Amniotic epithelial cell (primary cell): ENCODE data around the gene BRME1.

ENCODE experiments used
- DNase-seq: peaks from one replicate; pipeline ENCODE4 v3.0.0-alpha.2; 2010; ENCODE audit warnings: low read depth

The BRME1 gene

DNA sequence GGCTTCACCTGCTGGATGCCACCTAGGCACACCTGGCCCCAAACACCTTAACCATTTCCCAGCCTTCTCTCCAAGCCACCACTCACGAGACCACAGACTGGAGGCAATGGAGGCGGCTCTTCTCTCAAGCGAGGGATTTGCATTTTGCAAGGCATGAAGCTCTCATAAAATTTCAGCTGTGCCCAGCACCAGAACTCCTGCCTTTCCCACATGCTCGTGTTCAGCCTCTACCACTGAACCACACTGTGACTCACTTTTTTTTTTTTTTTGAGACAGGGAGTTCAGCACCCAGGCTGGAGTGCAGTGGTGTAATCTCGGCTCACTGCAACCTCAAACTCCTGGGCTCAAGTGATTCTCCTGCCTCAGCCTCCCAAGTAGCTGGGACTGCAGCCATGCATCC lies 18.4 kb downstream of the BRME1 start:
- peak; percentile 75 for DNase-seq

DNA sequence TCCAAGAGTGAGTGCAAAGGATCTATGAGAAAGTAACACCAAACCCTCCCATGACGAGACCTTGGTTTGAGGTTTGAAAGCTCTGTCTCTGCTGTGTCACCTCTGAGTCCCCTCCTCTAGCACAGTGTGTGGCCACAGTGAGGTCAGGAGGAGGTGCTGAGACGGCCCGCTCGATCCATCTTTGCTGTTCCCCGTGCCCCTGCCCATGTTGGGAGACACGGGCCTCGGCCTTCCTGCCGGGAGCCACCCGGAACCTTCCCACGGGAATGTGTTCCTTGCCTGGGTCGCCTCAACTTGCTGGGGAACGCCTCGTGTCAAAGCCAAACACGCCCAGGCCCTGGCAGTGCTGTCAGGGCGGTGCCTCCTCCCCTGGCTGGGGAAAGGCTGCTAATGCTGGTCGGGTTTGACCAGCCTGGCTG lies 18.9 kb downstream of the BRME1 start:
- DNase-seq: no peak

DNA sequence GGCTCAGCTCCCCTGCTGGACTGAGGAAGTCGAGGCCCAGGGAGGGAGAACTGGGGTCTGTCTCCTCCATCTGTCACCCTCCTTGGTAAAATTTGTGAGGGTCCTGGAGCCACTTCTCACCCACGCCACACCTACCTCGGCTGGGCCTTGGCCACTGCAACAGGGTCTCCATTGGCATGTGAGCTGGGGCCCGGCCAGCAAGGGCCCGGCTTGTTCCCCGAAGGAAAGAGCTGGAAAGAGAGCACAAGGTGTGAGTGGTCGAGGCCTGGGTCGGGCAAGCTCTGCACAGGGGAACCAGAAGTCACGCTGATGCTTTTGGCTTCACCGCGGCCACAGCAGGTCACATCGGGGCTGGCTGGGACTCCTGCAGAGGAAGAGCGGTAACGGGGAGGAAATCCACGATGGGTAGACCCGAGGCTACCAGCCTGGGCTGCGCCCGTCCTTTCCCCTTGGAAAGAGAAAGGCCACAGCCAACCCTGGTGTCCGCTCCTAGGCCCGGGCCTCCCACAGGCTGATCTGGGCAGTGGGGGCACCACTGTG lies 20.0 kb downstream of the BRME1 start:
- DNase-seq: no peak

DNA sequence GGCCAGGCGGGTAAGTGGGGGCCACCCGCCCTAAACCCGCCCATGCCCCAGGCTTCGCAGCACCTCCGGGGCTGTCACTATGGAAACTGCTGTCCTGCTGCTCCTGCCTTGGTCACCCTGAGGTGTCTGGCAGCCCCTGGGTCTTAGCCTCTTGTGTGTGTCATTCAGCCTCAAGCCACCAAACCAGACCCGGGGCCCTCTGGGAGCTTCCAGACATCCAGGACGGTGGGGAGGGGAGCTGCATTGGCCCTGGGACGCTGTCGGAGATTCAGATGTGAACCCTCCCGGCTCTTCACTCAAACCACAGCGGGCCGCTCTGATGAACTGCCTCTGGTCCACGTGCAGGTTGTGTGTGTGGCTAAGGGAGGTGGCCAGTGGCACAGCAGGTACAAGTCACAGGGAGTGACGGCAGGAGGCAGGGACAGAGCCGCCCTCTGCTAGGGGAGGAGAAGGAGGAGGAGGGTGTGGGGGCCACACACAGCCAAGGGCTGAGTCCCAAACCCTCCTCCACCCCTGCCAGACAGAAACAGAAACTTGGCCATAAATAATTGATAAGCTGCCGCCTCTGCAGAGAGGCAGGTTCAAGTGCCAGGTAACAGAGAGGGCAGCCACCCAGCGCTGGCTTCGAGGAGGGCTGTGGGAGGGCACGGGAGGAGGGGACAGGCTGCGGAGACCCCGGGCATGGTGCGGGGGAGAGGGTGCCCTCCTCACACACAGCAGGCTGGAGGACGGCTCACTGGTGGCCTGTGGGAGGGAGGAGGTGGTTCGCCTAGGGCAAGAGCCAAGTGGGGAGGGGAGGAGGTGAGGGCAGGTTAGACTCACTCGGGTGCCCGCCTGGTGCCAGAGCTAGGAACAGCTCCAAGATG lies 21.0 kb downstream of the BRME1 start:
- DNase-seq: no peak

DNA sequence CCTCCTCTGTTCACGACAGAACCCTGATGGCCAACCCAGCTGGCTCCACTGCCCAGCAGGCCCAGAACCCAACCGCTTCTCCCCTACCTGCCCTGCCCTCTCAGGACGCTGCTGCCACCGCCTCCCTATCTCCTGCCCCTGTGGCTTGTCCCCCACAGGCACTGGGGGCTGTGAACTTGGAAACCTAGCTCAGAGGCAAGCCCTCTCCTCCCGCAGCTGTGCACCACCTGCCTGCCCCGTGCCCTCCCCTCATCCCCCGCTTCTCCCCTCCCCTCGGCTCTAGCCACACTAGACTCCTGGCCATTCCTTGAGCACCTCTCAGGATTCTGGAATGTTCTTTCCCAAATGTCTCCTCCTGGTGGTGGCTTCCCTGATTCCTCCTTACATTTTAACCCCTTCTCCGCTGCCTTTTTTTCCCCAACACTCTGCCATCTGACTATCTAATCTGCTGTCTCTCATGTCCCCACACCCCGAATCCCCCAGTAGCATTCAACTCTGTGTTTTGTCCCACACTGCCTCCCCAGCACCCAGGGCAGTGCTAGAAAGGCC lies 22.3 kb downstream of the BRME1 start:
- no peak for DNase-seq

DNA sequence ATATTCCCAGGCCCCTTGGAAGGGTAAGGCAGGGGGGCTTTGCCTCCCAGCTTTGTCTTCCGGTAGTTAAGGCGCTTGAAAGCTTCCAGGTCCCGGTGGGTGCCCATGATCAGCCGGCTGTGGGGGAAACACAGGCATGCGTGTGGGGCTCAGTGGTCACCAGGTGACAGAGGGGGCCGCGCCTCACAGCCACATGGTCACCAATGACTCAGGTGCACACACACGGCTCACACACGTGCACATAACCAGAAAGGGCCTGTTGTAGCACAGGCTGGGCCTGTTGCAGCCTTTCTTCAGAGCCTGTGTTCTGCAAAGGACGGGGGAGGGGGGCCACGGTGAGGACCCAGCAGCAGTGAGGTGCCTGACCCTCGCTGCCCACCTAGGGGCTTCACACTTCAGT lies 23.1 kb downstream of the BRME1 start:
- DNase-seq: no peak

DNA sequence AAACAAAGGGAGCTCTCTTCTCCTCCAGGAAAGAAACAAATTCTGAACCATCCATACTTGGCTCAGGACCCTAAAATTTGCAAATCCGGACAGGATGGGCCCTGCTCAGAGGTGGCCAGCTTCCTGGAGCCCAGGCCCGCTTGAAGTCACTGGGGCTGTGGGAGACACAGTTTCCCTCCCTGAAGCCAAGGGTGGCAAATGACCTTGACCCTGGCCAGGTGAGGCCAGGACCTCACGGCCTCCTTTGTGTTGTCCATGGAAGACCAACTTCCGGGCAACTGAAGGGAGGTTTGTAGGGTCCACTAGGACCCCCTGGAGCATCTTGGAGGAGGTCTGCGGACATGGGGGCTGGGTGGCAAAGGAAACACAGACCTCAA lies 23.5 kb downstream of the BRME1 start:
- no peak for DNase-seq

DNA sequence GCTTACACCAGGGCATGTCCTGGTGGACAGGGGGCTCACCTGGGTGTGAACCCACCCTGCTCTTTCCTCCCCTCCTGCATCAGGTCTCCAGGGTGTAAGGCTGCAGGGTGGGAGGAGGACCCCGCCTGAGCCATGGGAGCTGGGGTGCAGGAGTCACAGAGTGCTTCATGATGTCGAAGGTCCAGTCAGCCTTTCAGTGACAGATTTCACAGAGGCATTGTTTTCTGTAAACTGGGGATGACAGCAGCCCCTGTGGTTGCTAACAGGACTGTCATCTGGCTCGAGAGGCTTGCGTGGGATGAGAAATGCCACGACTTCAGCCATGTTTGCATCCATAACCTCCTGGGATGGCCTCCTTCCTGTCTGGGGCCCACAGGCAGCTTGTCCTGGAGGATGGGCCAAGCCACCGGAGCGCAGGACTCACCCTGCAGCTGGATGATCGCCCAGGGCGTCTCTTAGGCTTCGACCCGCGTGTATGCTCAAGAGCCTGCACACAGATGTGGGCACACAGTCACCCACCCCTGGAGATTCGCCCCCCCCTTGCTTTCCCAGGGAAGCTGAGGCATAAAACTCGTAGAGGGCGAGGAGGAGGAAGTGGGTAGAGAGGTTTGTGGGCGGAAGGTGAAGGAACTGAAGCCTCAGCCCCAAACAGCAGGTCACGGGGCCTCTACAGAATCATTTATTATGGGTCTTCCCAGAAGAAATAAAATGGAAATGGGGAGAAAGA lies 24.1 kb downstream of the BRME1 start:
- no peak for DNase-seq

DNA sequence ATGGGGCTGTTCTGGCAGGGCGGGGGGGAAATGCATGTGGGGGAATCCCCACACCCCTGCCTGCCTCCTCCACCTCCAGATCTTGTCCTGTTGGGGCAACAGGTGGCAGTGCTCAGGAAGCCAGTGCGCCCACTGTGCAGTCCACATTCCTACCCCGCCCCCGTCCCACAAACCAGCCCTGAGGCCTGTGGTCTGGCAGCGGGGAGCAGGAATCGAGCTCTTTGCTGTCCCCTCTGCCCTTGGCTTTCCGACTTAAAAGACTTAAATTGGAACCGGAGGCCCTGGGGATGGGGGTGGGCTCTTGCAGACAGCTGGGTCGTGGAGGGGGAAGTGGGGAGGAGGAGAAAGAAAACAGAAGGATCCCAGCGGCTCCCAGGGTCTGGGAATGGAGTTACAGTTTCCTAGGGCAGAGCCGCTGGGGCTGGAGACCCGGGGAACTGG lies 24.6 kb downstream of the BRME1 start:
- no peak for DNase-seq

DNA sequence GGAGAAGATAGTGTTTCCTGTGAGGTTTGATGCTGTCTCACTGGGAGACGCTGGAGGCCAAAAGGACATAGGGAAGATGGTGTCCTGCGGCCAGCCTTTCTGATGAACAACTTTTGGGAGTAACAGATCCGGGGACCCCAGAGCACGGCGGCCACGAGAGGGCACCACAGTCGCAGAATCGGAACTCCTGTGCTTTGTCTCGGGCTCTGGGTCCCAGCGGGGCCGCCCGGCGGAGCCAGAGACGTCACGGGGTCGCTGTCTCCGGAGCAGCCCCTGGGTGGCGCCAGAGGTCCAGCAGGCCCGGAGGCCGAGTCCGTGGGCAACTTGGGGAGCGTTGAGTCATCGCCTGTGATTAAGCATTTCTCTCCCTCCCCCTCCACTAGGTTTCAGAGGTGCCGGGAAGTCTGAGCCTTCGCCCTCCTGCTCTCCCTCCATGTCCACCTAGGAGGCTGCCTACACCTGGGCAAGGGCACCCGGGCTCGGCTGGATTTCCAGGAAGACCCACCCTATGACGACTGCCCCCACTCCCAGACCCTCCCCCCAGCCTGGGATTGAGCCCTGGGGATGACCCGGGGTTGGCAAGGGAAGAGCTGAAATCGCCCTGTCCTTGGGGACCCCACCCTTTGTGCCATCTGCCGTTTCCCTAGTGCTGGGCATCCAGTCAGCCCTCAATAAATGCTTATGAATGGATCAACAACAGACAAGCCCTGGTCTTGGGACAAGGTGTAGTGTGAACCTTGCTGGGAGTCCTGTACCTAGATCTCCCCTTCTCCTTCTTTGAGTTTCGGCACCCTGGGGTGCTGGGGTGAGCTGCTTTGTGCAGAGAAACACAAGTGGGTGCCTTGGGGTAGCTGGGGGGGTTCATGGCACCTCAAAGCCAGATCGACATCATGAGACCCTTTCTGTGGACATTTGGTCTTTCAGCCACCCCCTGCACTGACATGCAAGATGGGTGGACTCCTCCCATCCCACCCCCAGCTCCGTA lies 25.6 kb downstream of the BRME1 start:
- peak; percentile 90 for DNase-seq

DNA sequence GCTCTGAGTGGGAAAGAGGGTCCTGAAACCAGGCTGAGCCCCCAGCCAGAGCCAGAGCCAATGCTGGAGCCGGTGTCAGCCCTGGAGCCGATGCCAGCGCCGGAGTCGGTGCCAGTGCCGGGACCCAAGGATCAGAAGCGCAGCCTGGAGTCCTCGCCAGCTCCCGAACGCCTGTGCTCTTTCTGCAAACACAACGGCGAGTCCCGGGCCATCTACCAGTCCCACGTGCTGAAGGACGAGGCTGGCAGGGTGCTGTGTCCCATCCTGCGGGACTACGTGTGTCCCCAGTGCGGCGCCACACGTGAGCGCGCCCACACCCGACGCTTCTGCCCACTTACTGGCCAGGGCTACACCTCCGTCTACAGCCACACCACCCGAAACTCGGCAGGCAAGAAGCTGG lies 28.6 kb downstream of the BRME1 start:
- DNase-seq: no peak

DNA sequence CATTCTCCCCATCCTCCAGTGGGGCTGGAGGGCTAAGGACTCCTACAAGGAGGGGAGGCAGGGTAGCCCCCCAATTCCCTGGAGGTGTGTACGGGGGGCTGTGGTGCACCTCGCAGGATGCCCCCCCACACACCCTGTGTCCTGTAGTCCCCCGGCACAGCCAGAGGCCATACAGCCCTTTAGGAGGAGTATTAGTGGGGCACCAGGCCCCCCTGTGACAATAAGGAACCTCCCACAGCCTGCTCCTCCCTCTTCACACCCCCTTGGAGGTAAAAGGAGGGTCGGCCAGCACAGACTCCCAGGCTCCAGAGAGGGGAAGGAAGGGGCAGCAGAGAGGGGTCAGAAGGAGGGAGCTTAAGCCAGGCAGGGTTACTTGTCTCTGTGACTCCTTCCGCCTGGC lies 29.1 kb downstream of the BRME1 start, which contains the start of gene NANOS3:
Gene NANOS3, plus strand, starts transcription at position 301 of the 400 bp plus-strand sequence. CDS start 115 bp downstream, outside the sequence.
- no peak for DNase-seq

DNA sequence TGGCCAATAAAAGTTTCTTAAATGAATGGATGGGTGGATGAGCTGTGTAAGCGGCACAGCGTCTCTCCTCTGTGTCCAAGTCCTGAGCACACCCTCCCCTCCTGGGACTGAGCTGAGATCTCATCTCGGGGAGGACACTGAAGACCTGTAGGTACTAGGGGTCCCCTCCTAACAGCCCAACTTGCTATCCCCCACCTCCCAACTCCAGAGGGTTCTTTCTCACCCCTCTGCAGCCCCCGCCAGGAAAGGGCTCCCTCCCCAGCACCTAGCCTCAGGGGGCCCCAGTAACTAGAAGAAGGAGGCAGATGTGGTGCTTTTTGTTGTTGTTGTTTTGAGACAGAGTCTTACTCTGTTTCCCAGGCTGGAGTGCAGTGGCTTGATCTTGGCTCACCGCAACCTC lies 30.1 kb downstream of the BRME1 start:
- no peak for DNase-seq

DNA sequence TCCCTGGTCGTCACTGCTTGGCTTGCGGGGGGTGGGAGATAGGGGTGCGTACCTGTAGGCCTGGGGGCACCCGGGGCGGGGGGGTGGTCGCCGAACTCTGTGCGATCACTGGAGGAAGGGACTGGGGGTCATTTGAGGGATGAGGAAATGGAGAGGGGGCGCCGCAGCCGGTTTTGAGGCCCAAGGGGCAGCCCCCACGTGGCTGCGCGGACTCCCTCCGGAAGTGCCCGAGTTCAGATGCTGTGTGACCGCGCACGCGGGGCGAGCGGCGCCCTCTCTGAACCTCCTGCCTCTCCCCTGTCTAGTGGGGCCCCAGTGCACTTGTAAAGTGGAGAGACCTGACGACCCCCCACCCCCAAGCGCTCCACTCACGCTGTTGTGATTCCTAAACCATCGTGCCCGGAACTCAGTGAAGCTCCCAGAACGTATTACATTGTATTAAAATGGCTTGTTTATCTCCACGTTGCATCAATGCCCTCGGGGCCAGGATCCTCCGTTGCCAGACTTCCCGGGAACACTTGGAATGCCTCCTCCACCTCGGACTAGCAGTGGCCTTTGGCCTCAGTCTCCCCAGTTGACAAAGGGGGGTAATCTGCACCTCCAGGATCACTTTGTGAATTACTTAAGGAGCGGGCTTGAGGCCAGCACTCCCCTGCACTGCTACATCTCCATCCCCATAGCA lies 31.9 kb downstream of the BRME1 start:
- no peak for DNase-seq

DNA sequence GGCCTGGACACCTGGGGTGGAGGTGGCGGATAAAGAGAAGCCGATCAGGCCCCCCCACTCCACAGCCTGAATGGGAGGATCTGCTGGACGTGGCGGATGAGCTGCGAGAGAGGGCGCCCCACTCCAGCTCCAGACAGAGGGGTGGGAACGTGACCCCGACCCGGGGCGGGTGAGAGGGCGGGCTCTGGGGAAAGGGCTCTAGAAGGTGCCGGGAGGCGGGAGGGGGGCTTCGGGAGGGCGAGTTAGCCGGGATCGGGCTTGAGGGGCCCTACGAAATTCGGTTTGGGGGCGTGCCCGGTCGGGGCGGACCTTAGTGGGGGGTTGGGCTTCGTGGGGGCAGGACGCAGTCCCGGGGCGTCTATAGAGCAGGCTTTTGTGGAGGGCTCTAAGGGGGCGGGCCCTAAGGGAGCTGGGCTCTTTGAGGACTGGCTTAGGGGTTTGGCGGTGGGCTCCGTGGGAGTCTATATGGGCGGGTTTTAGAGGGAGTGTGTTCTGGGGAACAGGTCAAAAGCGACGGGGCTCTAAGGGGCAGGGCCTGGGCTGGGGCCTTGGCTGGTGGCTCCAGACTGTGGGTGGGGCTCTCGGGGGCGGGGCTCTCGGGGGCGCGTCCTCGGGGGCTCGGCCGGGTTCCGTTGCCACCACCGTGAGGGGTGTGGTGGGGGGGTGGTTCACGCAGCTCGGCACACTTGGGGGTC lies 33.1 kb downstream of the BRME1 start:
- no peak for DNase-seq

DNA sequence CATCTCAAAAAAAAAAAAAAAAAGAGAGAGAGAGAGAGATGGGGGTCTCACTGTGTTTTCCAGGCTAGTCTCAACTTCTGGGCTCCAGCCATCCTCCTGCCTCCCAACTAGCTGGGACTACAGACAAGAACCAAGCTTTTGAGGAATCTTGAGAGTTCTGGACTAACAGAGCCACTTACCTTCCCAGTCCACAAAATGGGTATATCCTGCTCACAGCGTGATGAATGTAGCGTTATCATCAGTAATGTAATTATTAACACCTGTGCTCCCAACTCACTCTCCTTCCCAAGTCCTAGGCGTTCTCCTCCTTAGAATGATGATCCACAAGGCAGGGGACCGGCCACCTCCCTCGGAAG lies 33.6 kb downstream of the BRME1 start:
- DNase-seq: no peak

DNA sequence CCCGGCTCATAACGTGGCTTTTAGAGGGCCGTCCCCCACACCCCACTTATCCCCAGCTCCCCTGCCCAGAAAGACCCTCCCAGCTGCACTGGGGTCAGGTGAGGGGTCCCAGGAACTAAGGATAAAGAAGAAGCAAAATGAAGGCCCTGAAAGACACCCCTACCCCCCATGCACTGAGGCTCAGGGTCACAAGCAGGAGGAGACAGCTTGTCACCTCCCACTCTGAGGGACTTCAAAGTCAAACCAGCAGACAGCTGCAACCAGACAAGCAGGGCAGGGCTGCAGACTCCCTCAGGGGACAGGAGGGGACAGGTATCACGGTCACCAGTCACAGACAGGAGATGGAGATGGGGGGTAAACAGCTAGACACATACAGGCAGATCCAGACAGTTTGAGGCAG lies 35.0 kb downstream of the BRME1 start:
- DNase-seq: no peak

DNA sequence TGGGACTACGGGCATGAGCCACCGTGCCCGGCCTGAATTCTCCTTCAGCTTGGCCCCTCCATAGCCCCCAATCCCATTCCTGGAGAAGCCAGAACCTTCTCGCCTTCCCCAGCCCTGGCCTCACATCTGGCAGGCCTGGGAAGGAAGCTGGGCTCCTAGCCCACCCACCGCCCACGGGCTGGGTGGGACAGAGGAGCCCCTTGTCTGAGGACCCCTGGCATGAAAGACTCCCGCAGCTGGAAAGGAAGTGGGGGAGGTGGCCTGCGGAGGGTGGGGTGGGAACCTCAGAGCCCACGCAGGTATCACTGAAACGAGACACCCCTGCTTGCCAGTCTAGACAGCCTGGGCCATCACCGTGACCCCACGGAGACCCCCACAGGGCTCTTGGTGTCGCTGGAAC lies 36.6 kb downstream of the BRME1 start:
- no peak for DNase-seq

DNA sequence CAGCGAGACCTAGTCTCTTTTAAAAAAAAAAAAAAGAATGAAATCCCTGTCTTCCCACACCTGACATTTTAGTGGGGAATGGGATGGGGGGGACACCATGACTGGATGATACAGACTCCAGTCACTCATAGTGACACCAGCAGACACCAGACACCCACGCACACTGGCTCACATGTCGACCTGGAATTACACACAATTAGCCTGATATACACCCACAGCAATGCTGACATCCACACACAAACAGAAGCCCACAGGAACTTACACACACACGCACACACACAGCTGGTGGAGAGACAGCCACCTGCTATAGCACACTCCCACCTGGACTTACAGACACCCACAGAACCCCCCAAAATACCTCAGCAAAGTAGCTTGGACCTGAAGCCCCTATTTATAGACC lies 37.3 kb downstream of the BRME1 start:
- DNase-seq: no peak

DNA sequence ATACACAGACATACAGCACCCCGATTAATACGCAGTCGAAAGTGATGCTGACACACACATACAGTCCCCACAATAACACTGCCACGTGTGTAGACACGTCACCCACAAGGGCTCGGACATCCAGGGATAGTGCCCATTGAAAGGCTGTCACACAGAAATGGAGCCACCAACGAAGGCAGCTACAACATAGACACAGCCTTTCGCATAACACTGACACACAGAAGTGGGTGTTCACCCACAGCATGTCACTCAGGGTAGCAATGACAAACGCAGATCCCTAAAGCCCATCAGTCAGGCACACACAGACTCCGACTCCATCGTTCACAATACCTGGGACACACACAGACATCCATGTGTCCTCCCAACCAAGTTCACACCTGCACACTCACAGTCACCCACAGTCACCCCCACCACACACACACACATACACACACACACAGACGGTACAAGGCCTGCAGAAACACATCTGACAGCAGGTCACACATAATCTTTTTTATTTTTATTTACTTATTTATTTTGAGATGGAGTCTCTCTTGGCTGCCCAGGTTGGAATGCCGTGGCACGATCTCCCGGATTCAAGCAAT lies 39.4 kb downstream of the BRME1 start:
- DNase-seq: no peak
